Measurements from ENCODE around the gene AGFG1. TPM values are rescaled to one million over a fixed set of nuclear protein-coding genes. Genes with fewer than 3 reads are reported as not detected.
A peak's percentile ranks its signal among the peaks of the same experiment; 100 is the strongest.

The AGFG1 gene
- total RNA-seq, 1 experiment from 2014 or later = 72.5 TPM

DNA sequence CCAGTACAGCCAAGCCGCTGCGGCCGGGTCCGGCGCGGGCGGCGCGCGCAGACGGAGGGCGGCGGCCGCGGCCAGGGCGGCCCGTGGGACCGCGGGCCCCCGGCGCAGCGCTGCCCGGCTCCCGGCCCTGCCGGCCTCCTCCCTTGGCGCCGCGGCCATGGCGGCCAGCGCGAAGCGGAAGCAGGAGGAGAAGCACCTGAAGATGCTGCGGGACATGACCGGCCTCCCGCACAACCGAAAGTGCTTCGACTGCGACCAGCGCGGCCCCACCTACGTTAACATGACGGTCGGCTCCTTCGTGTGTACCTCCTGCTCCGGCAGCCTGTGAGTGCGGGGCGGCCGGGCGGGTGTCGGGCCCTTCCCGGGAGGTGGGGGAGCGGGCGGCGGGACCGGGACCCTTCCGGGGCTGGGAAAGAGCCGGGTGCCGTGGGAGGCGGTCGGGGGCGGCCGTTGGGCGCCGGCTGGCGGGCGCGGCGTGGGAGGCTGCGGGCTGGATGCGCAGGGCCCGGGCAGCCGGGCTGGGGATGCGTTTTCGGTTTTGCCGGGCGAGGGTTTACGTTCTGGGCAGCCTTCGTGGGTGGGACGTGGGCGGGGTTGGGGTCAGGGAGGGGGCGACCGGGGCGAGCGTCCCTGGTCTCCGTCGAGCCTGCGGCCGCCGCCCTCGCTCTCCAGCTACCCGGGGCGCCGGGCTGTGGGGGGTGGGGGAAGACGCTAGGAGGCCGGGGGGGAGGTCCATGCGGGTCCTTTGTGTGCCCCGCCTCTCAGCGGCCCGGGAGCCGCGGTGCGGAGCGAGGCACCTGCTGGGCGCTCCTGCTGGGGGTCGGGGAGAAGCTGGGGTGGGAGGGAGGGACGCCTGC lies 537 bp downstream of the AGFG1 start:
- Histone ChIP-seq H3K4me2 (ENCODE audit: low read length) (peak overlapping the region; percentile 87), H3K4me3 (replicated peaks in 1 of 2; ENCODE audit: low read depth in 1 of 2, low read length in 2 of 2) (peak overlapping the region; percentile 70 to 81), H3K36me3 (ENCODE audit: control insufficient read depth in 1 of 2, insufficient read depth in 2 of 2, low read length in 2 of 2) (no peaks in the 10 kb centered on the region), H3K27ac (ENCODE audit: low read depth, low read length) (peak overlapping the region; percentile 67; the same call in 1 of the 2 replicates), H4K20me1 (ENCODE audit: insufficient read depth) (peaks cover 34% of the 10 kb centered on the region; the same call in 1 of the 2 replicates), H3K79me2 (ENCODE audit: insufficient read depth, low read length) (peaks cover 53% of the 10 kb centered on the region), H3K9ac (ENCODE audit: low read length) (peak overlapping the region; percentile 84), H3K9me3 (ENCODE audit: control insufficient read depth in 1 of 2, insufficient read depth in 1 of 2, low read depth in 1 of 2, low read length in 2 of 2) (no peaks in the 10 kb centered on the region), H3K9me2 (ENCODE audit: insufficient read depth) (no peaks in the 10 kb centered on the region), H2AFZ (ENCODE audit: low read depth, low read length, poor library complexity, severe bottlenecking) (no peak overlapping the region), H3K4me1 (ENCODE audit: control insufficient read depth in 1 of 2, insufficient read depth in 2 of 2, low read length in 2 of 2) (peaks cover 11 to 21% of the 10 kb centered on the region in 2 experiments), H3K27me3 (ENCODE audit: insufficient read depth, low read length) (no peaks in the 10 kb centered on the region)
- CTCF ChIA-PET = interaction anchor here (1.0 to 1.3 kb wide), 3 partner anchors 7 to 268 kb away, joined by 3 to 4 read pairs (median 4); no protein-coding TSS in a partner anchor
- BruUV-seq (replicated peaks) = no TSS peak
- POLR2A ChIA-PET = interaction anchor here (0.6 kb wide), 1 partner anchor 67 kb away, joined by 3 read pairs; no protein-coding TSS in a partner anchor
- no peak for DNase-seq (ENCODE audit: low read depth, low spot score)
- intact Hi-C loops (cut with micrococcal nuclease) = loop anchor here (5.0 to 10.0 kb wide), 3 partner anchors 65 to 392 kb away; no protein-coding TSS in a partner anchor
- peak; percentile 81 for ATAC-seq
- peak; percentile 17; the same call in 1 of the 2 replicates for TF ChIP-seq EGR1 (IDR thresholded peaks at IDR 0.05; ENCODE audit: low read depth)
- TF ChIP-seq ZFX (IDR thresholded peaks at IDR 0.05) = peak; percentile 92
- TF ChIP-seq POLR2A (IDR thresholded peaks at IDR 0.05; ENCODE audit: borderline replicate concordance, extremely low read depth, insufficient read depth, insufficient read length) = no peak
- TF ChIP-seq JUND (IDR thresholded peaks at IDR 0.05) = no peak
- TF ChIP-seq, protein P1, sequence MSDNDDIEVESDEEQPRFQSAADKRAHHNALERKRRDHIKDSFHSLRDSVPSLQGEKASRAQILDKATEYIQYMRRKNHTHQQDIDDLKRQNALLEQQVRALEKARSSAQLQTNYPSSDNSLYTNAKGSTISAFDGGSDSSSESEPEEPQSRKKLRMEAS (IDR thresholded peaks at IDR 0.05) = no peak
- no peak for TF ChIP-seq FOSL1 (IDR thresholded peaks at IDR 0.05; ENCODE audit: low read depth)
- RAD21 ChIA-PET (ENCODE audit: low non-redundant PET in 1 of 2, low total read pairs in 2 of 2, uncharacterized antibody in 2 of 2, unreplicated experiment in 2 of 2) = no interaction called here

GRCh38 chr2:227473122-227473461 lies 1.1 kb downstream of the AGFG1 start:
- Histone ChIP-seq H3K4me3 (replicated peaks in 1 of 2; ENCODE audit: low read depth in 1 of 2, low read length in 2 of 2) (peak overlapping the region; percentile 70 to 81), H3K4me2 (ENCODE audit: low read length) (peak overlapping the region; percentile 87), H3K27ac (ENCODE audit: low read depth, low read length) (no peak overlapping the region), H3K4me1 (ENCODE audit: control insufficient read depth in 1 of 2, insufficient read depth in 2 of 2, low read length in 2 of 2) (peaks cover 11 to 21% of the 10 kb centered on the region in 2 experiments), H4K20me1 (ENCODE audit: insufficient read depth) (peaks cover 34% of the 10 kb centered on the region; the same call in 1 of the 2 replicates), H3K27me3 (ENCODE audit: insufficient read depth, low read length) (no peaks in the 10 kb centered on the region), H3K9ac (ENCODE audit: low read length) (peak overlapping the region; percentile 84), H2AFZ (ENCODE audit: low read depth, low read length, poor library complexity, severe bottlenecking) (no peak overlapping the region), H3K9me2 (ENCODE audit: insufficient read depth) (no peaks in the 10 kb centered on the region), H3K36me3 (ENCODE audit: control insufficient read depth in 1 of 2, insufficient read depth in 2 of 2, low read length in 2 of 2) (no peaks in the 10 kb centered on the region), H3K9me3 (ENCODE audit: control insufficient read depth in 1 of 2, insufficient read depth in 1 of 2, low read depth in 1 of 2, low read length in 2 of 2) (no peaks in the 10 kb centered on the region), H3K79me2 (ENCODE audit: insufficient read depth, low read length) (peaks cover 59% of the 10 kb centered on the region)
- BruUV-seq (replicated peaks) = no TSS peak
- intact Hi-C loops (cut with micrococcal nuclease) = loop anchor here (5.0 to 10.0 kb wide), 3 partner anchors 66 to 392 kb away; no protein-coding TSS in a partner anchor
- RAD21 ChIA-PET (ENCODE audit: low non-redundant PET in 1 of 2, low total read pairs in 2 of 2, uncharacterized antibody in 2 of 2, unreplicated experiment in 2 of 2) = no interaction called here
- CTCF ChIA-PET = interaction anchor here (1.0 kb wide), 2 partner anchors 185 to 267 kb away, joined by 4 read pairs; no protein-coding TSS in a partner anchor
- ATAC-seq = no peak
- POLR2A ChIA-PET = no interaction called here
- no peak for DNase-seq (ENCODE audit: low read depth, low spot score)
- TF ChIP-seq TCF7L2 (IDR thresholded peaks at IDR 0.05; ENCODE audit: borderline replicate concordance, extremely low read depth, insufficient read depth, insufficient read length) (no peak), EZH2phosphoT487 (IDR thresholded peaks at IDR 0.05; ENCODE audit: borderline replicate concordance) (no peak), ELF1 (IDR thresholded peaks at IDR 0.05; ENCODE audit: borderline replicate concordance, low read depth) (no peak), ZFX (IDR thresholded peaks at IDR 0.05) (no peak), CEBPB (IDR thresholded peaks at IDR 0.05; ENCODE audit: low read depth) (no peak), CBX3 (IDR thresholded peaks at IDR 0.05; ENCODE audit: low read depth) (no peak), SRF (IDR thresholded peaks at IDR 0.05; ENCODE audit: low read depth) (no peak), POLR2AphosphoS5 (IDR thresholded peaks at IDR 0.05; ENCODE audit: low read depth, low read length) (no peak), FOSL1 (IDR thresholded peaks at IDR 0.05; ENCODE audit: low read depth) (no peak), POLR2A (IDR thresholded peaks at IDR 0.05; ENCODE audit: borderline replicate concordance, extremely low read depth, insufficient read depth, insufficient read length) (no peak), EGR1 (IDR thresholded peaks at IDR 0.05; ENCODE audit: low read depth) (no peak; the same call in 1 of the 2 replicates), JUND (IDR thresholded peaks at IDR 0.05) (no peak), ZNF274 (IDR thresholded peaks at IDR 0.05; ENCODE audit: low read depth, low read length) (no peak)
- TF ChIP-seq, protein P2, sequence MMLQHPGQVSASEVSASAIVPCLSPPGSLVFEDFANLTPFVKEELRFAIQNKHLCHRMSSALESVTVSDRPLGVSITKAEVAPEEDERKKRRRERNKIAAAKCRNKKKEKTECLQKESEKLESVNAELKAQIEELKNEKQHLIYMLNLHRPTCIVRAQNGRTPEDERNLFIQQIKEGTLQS (IDR thresholded peaks at IDR 0.05) = no peak

All from HCT116 (cell line).